HEK293 (cell line): ENCODE results near the gene CEBPG.

Experiments
- CTCF ChIA-PET: fragments of 350-600 bp; formaldehyde crosslinking; extraction: SDS; loops from one replicate; lab custom pipeline; 2021; ENCODE audit warnings: antibody characterized with exemption; lab: Yijun Ruan, JAX
- POLR2A ChIA-PET: fragments of 300-600 bp; formaldehyde crosslinking; extraction: SDS; loops from one replicate; lab custom pipeline; 2020; ENCODE audit warnings: antibody characterized with exemption, inconsistent platforms; lab: Yijun Ruan, JAX
- H3K27ac ChIP-seq: fragments of 200-500 bp; sonication (Bioruptor generic); 2 replicates; pipeline ENCODE4 v1.5.1; 2014; ENCODE audit warnings: low read depth, low read length, control low read depth, inconsistent platforms; ENCODE audit errors: extremely low read depth
- H3K36me3 ChIP-seq, 2 experiments: fragments of 200-500 bp in 1 of 2; sonication (Bioruptor generic) in 1 of 2; 1 replicate in 1 of 2; 2 replicates in 1 of 2; pipeline ENCODE4 v1.5.1; 2014 to 2017; ENCODE audit warnings: inconsistent platforms in 2 of 2, low read length in 2 of 2; ENCODE audit not compliant: control insufficient read depth in 2 of 2, insufficient read depth in 1 of 2
- H3K4me1 ChIP-seq: fragments of 200-500 bp; sonication (Bioruptor generic); 2 replicates; pipeline ENCODE4 v1.5.1; 2014; ENCODE audit warnings: mild to moderate bottlenecking, low read length, inconsistent platforms; ENCODE audit not compliant: control insufficient read depth, insufficient read depth
- H3K4me3 ChIP-seq: 2 replicates; pipeline ENCODE4 v1.5.1; 2011; ENCODE audit warnings: low read depth, mild to moderate bottlenecking, control low read depth, low read length, moderate library complexity
- H3K9me3 ChIP-seq: fragments of 200-500 bp; sonication (Bioruptor generic); 2 replicates; pipeline ENCODE4 v1.5.1; 2014; ENCODE audit warnings: low read depth, low read length, inconsistent platforms; ENCODE audit not compliant: control insufficient read depth, insufficient read depth
- FEZF1 ChIP-seq: fragments of 450-650 bp; formaldehyde crosslinking; IDR thresholded peaks from 2 replicates; pipeline ENCODE4 v1.5.1; 2016; ENCODE audit warnings: missing biosample characterization, missing genetic modification characterization
- GLIS2 ChIP-seq: fragments of 450-650 bp; formaldehyde crosslinking; IDR thresholded peaks from 2 replicates; pipeline ENCODE4 v1.5.1; 2016; ENCODE audit warnings: missing biosample characterization, missing genetic modification characterization
- KLF1 ChIP-seq: fragments of 450-650 bp; formaldehyde crosslinking; IDR thresholded peaks from 2 replicates; pipeline ENCODE4 v1.5.1; 2016; ENCODE audit warnings: missing biosample characterization, missing genetic modification characterization
- MZF1 ChIP-seq: fragments of 450-650 bp; formaldehyde crosslinking; IDR thresholded peaks from 2 replicates; pipeline ENCODE4 v1.5.1; 2017; ENCODE audit warnings: missing biosample characterization, missing genetic modification characterization, borderline replicate concordance
- SETDB1 ChIP-seq: IDR thresholded peaks from one replicate; pipeline ENCODE4 v1.6.1; 2017; ENCODE audit warnings: mild to moderate bottlenecking, low read length, moderate library complexity, mixed read lengths; ENCODE audit not compliant: insufficient read length
- TRIM28 ChIP-seq: IDR thresholded peaks from 2 replicates; pipeline ENCODE4 v1.6.1; 2011; ENCODE audit warnings: low read length, control low read depth, borderline replicate concordance
- YY1 ChIP-seq: fragments of 450-650 bp; formaldehyde crosslinking; IDR thresholded peaks from 2 replicates; pipeline ENCODE4 v1.5.1; 2018; ENCODE audit warnings: missing biosample characterization, missing genetic modification characterization
- ZBTB20 ChIP-seq: fragments of 450-650 bp; formaldehyde crosslinking; IDR thresholded peaks from 2 replicates; pipeline ENCODE4 v1.5.1; 2016; ENCODE audit warnings: missing biosample characterization, missing genetic modification characterization
- ZFP41 ChIP-seq: fragments of 450-650 bp; formaldehyde crosslinking; IDR thresholded peaks from 2 replicates; pipeline ENCODE4 v1.5.1; 2016; ENCODE audit warnings: missing biosample characterization, missing genetic modification characterization, borderline replicate concordance
- ZNF138 ChIP-seq: fragments of 450-650 bp; formaldehyde crosslinking; IDR thresholded peaks from 2 replicates; pipeline ENCODE4 v1.5.1; 2016; ENCODE audit warnings: missing biosample characterization, missing genetic modification characterization, borderline replicate concordance
- ZNF175 ChIP-seq: fragments of 450-650 bp; formaldehyde crosslinking; IDR thresholded peaks from 2 replicates; pipeline ENCODE4 v1.5.1; 2016; ENCODE audit warnings: missing biosample characterization, missing genetic modification characterization
- ZNF202 ChIP-seq: fragments of 450-650 bp; formaldehyde crosslinking; IDR thresholded peaks from 2 replicates; pipeline ENCODE4 v1.5.1; 2016; ENCODE audit warnings: missing biosample characterization, missing genetic modification characterization, borderline replicate concordance
- ZNF214 ChIP-seq: fragments of 450-650 bp; formaldehyde crosslinking; IDR thresholded peaks from 2 replicates; pipeline ENCODE4 v1.5.1; 2017; ENCODE audit warnings: missing biosample characterization, mild to moderate bottlenecking, missing genetic modification characterization, borderline replicate concordance
- ZNF23 ChIP-seq: fragments of 450-650 bp; formaldehyde crosslinking; IDR thresholded peaks from 2 replicates; pipeline ENCODE4 v1.5.1; 2016; ENCODE audit warnings: missing biosample characterization, missing genetic modification characterization, borderline replicate concordance
- ZNF280D ChIP-seq: fragments of 450-650 bp; formaldehyde crosslinking; IDR thresholded peaks from 2 replicates; pipeline ENCODE4 v1.5.1; 2016; ENCODE audit warnings: missing biosample characterization, missing genetic modification characterization
- ZNF335 ChIP-seq: fragments of 450-650 bp; formaldehyde crosslinking; conservative IDR thresholded peaks from 2 replicates; pipeline ENCODE4 v1.5.1; 2016; ENCODE audit warnings: missing biosample characterization, missing genetic modification characterization
- ZNF362 ChIP-seq: fragments of 450-650 bp; formaldehyde crosslinking; IDR thresholded peaks from 2 replicates; pipeline ENCODE4 v1.5.1; 2016; ENCODE audit warnings: missing biosample characterization, missing genetic modification characterization
- ZNF473 ChIP-seq: fragments of 450-650 bp; formaldehyde crosslinking; IDR thresholded peaks from 2 replicates; pipeline ENCODE4 v1.5.1; 2017; ENCODE audit warnings: missing biosample characterization, missing genetic modification characterization
- ZNF544 ChIP-seq: fragments of 450-650 bp; formaldehyde crosslinking; IDR thresholded peaks from 2 replicates; pipeline ENCODE4 v1.5.0; 2017; ENCODE audit warnings: missing biosample characterization, missing genetic modification characterization
- ZNF626 ChIP-seq: fragments of 450-650 bp; sonication (Bioruptor Pico); formaldehyde crosslinking; IDR thresholded peaks from 2 replicates; pipeline ENCODE4 v1.5.1; 2018; ENCODE audit warnings: missing biosample characterization, missing genetic modification characterization, inconsistent platforms
- ZNF658 ChIP-seq: fragments of 450-650 bp; formaldehyde crosslinking; IDR thresholded peaks from 2 replicates; pipeline ENCODE4; 2016; ENCODE audit warnings: missing biosample characterization, missing genetic modification characterization
- ZNF660 ChIP-seq: fragments of 450-650 bp; IDR thresholded peaks from 2 replicates; pipeline ENCODE4 v1.5.1; 2018; ENCODE audit warnings: missing biosample characterization, mild to moderate bottlenecking, missing genetic modification characterization
- ZNF777 ChIP-seq: fragments of 450-650 bp; formaldehyde crosslinking; IDR thresholded peaks from 2 replicates; pipeline ENCODE4 v1.5.1; 2017; ENCODE audit warnings: missing biosample characterization, missing genetic modification characterization, borderline replicate concordance
- ZSCAN16 ChIP-seq: fragments of 450-650 bp; formaldehyde crosslinking; IDR thresholded peaks from 2 replicates; pipeline ENCODE4 v1.5.1; 2016; ENCODE audit warnings: missing biosample characterization, missing genetic modification characterization

CEBPG gene

GRCh38 chr19:33324628-33325027, 48.9 kb upstream of the CEBPG start:
- no peak overlapping the region for H3K4me3 ChIP-seq
- H3K36me3 ChIP-seq, result peaks cover 0 to 3% of the 10 kb centered on the region in 2 experiments; a peak in 1 of 3 replicates
- CTCF ChIA-PET, result interaction anchor here (0.6 to 1.5 kb wide), 3 partner anchors 22 to 181 kb away, joined by 3 to 5 read pairs (median 4); partner anchors contain the start of gene CEBPA
- POLR2A ChIA-PET, result interaction anchor here (1.3 kb wide), 1 partner anchor 18 kb away, joined by 4 read pairs; no protein-coding TSS in a partner anchor
- H3K4me1 ChIP-seq, result no peaks in the 10 kb centered on the region
- TF ChIP-seq ZFP41 (tag by site-specific recombination) (no peak), ZNF138 (tag by site-specific recombination) (no peak), ZNF660 (tag by site-specific recombination) (no peak), GLIS2 (tag by site-specific recombination) (no peak), MZF1 (no peak), ZNF473 (tag by site-specific recombination) (no peak), ZNF544 (tag by site-specific recombination) (no peak), ZNF214 (tag by site-specific recombination) (no peak), ZNF658 (tag by site-specific recombination) (no peak), TRIM28 (no peak), ZNF362 (tag by site-specific recombination) (no peak), ZSCAN16 (tag by site-specific recombination) (no peak), ZNF202 (tag by site-specific recombination) (no peak), ZNF626 (tag by site-specific recombination) (no peak), FEZF1 (tag by site-specific recombination) (no peak), KLF1 (tag by site-specific recombination) (no peak), ZNF777 (tag by site-specific recombination) (no peak), ZNF23 (tag by site-specific recombination) (no peak), ZNF335 (tag by site-specific recombination) (no peak)
- H3K27ac ChIP-seq, result no peak overlapping the region
- H3K9me3 ChIP-seq, result peaks cover 11% of the 10 kb centered on the region

GRCh38 chr19:33325920-33326319, 47.6 kb upstream of the CEBPG start:
- Histone ChIP-seq H3K36me3 (peaks cover 0 to 3% of the 10 kb centered on the region in 2 experiments; a peak in 1 of 3 replicates), H3K4me1 (no peaks in the 10 kb centered on the region), H3K9me3 (peaks cover 7% of the 10 kb centered on the region), H3K27ac (no peak overlapping the region), H3K4me3 (no peak overlapping the region)
- ChIA-PET POLR2A (no interaction called here), CTCF (interaction anchor here (0.7 to 1.6 kb wide), 4 partner anchors 30 to 90 kb away, joined by 3 to 5 read pairs (median 4); no protein-coding TSS in a partner anchor)
- TF ChIP-seq SETDB1 (peak; percentile 37), YY1 (tag by site-specific recombination) (0 out of 2 replicates have a peak, but pooled peaks have one; percentile 56), ZNF280D (peak; percentile 81; the same call in 1 of the 2 replicates), ZBTB20 (tag by site-specific recombination) (no peak), ZNF175 (tag by site-specific recombination) (no peak)
